ENCODE results near the gene HK3.

HK3 gene

DNA sequence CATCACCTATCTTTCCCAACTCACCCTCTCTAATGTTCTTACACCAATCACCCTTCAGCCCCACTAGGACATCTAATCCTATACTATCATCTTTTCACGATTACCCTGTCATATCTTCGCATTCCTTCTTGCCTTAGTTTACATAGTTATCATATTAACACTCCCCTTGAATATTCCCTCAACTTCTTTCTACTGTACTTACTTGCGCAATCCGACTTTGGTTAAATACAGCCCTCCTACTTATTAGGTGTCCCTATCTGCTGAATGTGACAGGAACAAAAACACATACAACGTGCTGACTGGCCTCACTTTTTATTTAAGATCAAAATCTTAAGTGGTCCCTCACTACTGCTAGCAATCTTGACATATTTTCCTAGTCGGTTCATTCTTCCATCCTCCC lies 19.5 kb upstream of the HK3 start:
- Histone ChIP-seq H3K27me3 (ENCODE audit: insufficient read depth, low read length, poor library complexity) (no peaks in the 10 kb centered on the region), H3K4me1 (ENCODE audit: insufficient read depth, low read length) (no peaks in the 10 kb centered on the region), H3K79me2 (ENCODE audit: insufficient read depth, low read length) (no peaks in the 10 kb centered on the region), H3K9me3 (ENCODE audit: insufficient read depth, low read length, severe bottlenecking) (no peaks in the 10 kb centered on the region), H3K27ac (ENCODE audit: low read length) (no peak overlapping the region), H3K9ac (ENCODE audit: low read depth, low read length) (no peak overlapping the region), H3K4me2 (ENCODE audit: insufficient read depth, low read length) (no peak overlapping the region), H4K20me1 (ENCODE audit: insufficient read depth, low read length) (peaks cover 16% of the 10 kb centered on the region), H2AFZ (ENCODE audit: low read depth, low read length) (no peak overlapping the region), H3K36me3 (ENCODE audit: insufficient read depth, low read length) (peaks cover 71% of the 10 kb centered on the region; the same call in 1 of the 2 replicates), H3K4me3 (ENCODE audit: low read depth in 1 of 2, low read length in 2 of 2) (no peak overlapping the region)
- no peak for ATAC-seq (ENCODE audit: insufficient read depth, low read depth)
- DNase-seq = no peak
- no peak for TF ChIP-seq EZH2 (IDR thresholded peaks at IDR 0.05; ENCODE audit: borderline replicate concordance, low read depth, low read length, severe bottlenecking)
- TF ChIP-seq, protein P1, sequence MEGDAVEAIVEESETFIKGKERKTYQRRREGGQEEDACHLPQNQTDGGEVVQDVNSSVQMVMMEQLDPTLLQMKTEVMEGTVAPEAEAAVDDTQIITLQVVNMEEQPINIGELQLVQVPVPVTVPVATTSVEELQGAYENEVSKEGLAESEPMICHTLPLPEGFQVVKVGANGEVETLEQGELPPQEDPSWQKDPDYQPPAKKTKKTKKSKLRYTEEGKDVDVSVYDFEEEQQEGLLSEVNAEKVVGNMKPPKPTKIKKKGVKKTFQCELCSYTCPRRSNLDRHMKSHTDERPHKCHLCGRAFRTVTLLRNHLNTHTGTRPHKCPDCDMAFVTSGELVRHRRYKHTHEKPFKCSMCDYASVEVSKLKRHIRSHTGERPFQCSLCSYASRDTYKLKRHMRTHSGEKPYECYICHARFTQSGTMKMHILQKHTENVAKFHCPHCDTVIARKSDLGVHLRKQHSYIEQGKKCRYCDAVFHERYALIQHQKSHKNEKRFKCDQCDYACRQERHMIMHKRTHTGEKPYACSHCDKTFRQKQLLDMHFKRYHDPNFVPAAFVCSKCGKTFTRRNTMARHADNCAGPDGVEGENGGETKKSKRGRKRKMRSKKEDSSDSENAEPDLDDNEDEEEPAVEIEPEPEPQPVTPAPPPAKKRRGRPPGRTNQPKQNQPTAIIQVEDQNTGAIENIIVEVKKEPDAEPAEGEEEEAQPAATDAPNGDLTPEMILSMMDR (IDR thresholded peaks at IDR 0.05; ENCODE audit: borderline replicate concordance, extremely low read depth, low read length, poor library complexity, severe bottlenecking) = no peak

DNA sequence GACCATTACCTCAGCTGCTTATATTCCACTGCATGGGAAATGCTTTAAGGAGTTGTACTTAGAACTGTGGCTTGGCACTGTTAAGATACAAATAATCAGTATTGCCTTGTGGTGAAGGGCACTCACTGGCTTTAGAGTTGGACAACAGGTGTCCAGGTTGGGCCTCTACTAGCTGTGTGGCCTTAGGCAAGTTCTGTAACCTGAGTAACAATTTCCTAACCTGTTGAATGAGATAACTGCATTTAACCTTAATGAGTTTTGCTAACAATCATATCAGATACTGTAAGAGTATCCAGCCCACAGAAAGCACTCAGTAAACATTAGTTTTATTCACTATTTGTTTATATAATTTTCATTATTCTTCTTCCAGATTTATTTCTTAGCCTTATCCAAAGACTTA lies 17.2 kb upstream of the HK3 start:
- TF ChIP-seq, protein P1 (IDR thresholded peaks at IDR 0.05; ENCODE audit: borderline replicate concordance, extremely low read depth, low read length, poor library complexity, severe bottlenecking) = no peak
- no peak for TF ChIP-seq EZH2 (IDR thresholded peaks at IDR 0.05; ENCODE audit: borderline replicate concordance, low read depth, low read length, severe bottlenecking)
- H3K9ac ChIP-seq (ENCODE audit: low read depth, low read length) = no peak overlapping the region
- DNase-seq = no peak
- H3K36me3 ChIP-seq (ENCODE audit: insufficient read depth, low read length) = peaks cover 60% of the 10 kb centered on the region
- no peaks in the 10 kb centered on the region for H3K27me3 ChIP-seq (ENCODE audit: insufficient read depth, low read length, poor library complexity)
- no peaks in the 10 kb centered on the region for H3K4me1 ChIP-seq (ENCODE audit: insufficient read depth, low read length)
- no peak overlapping the region for H3K4me2 ChIP-seq (ENCODE audit: insufficient read depth, low read length)
- H3K9me3 ChIP-seq (ENCODE audit: insufficient read depth, low read length, severe bottlenecking) = no peaks in the 10 kb centered on the region
- H3K79me2 ChIP-seq (ENCODE audit: insufficient read depth, low read length) = no peaks in the 10 kb centered on the region
- H2AFZ ChIP-seq (ENCODE audit: low read depth, low read length) = no peak overlapping the region
- H3K27ac ChIP-seq (ENCODE audit: low read length) = no peak overlapping the region
- H4K20me1 ChIP-seq (ENCODE audit: insufficient read depth, low read length) = peaks cover 14% of the 10 kb centered on the region
- no peak for ATAC-seq (ENCODE audit: insufficient read depth, low read depth)
- no peak overlapping the region for H3K4me3 ChIP-seq (ENCODE audit: low read depth in 1 of 2, low read length in 2 of 2)

DNA sequence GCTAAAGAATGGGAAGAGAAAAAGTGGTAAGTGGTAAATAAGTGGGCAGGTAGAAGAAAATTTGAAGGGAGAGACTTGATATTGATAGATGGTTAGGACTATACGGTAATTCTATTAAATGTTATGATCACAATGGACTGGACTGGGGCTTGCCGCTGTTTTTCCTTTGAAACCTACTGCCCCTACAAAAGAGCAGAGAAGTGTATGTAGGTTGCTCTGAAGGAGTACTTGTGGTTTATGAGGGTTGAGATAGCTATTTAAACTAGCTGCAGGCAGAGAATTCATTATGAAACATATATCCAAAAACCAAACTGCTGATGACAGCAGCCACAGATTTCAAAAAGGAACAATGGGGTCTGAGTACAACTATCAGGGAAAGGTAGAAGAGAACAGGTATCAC lies 16.8 kb upstream of the HK3 start:
- H3K4me2 ChIP-seq (ENCODE audit: insufficient read depth, low read length) = no peak overlapping the region
- DNase-seq (no peak), ATAC-seq (ENCODE audit: insufficient read depth, low read depth) (no peak)
- H3K4me3 ChIP-seq (ENCODE audit: low read depth in 1 of 2, low read length in 2 of 2) = no peak overlapping the region
- peaks cover 58% of the 10 kb centered on the region for H3K36me3 ChIP-seq (ENCODE audit: insufficient read depth, low read length)
- H3K9ac ChIP-seq (ENCODE audit: low read depth, low read length) = no peak overlapping the region
- H3K27me3 ChIP-seq (ENCODE audit: insufficient read depth, low read length, poor library complexity) = no peaks in the 10 kb centered on the region
- H2AFZ ChIP-seq (ENCODE audit: low read depth, low read length) = no peak overlapping the region
- TF ChIP-seq, protein P1 (IDR thresholded peaks at IDR 0.05; ENCODE audit: borderline replicate concordance, extremely low read depth, low read length, poor library complexity, severe bottlenecking) = no peak
- no peak for TF ChIP-seq EZH2 (IDR thresholded peaks at IDR 0.05; ENCODE audit: borderline replicate concordance, low read depth, low read length, severe bottlenecking)
- no peaks in the 10 kb centered on the region for H3K9me3 ChIP-seq (ENCODE audit: insufficient read depth, low read length, severe bottlenecking)
- peaks cover 14% of the 10 kb centered on the region for H4K20me1 ChIP-seq (ENCODE audit: insufficient read depth, low read length)
- H3K27ac ChIP-seq (ENCODE audit: low read length) = no peak overlapping the region
- no peaks in the 10 kb centered on the region for H3K4me1 ChIP-seq (ENCODE audit: insufficient read depth, low read length)
- no peaks in the 10 kb centered on the region for H3K79me2 ChIP-seq (ENCODE audit: insufficient read depth, low read length)

DNA sequence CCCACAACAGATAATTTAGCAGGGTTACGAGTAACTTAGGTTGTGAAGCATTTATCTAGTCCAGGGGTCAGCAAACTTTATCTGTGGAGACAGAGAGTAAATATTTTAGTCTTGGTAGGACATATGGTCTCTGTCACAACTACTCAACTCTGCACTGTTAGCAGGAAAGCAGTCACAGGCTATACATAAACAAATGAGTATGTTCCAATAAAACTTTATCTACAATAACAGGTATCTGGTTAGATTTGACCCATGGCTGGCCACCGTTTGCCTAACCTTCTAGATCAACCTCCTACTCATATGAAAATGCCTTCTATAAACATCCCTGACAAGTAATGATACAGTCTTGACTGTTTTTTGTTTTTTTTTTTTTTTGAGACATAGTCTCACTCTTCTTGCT lies 13.0 kb upstream of the HK3 start:
- H3K9ac ChIP-seq (ENCODE audit: low read depth, low read length) = no peak overlapping the region
- TF ChIP-seq EZH2 (IDR thresholded peaks at IDR 0.05; ENCODE audit: borderline replicate concordance, low read depth, low read length, severe bottlenecking) = no peak
- TF ChIP-seq, protein P1 (IDR thresholded peaks at IDR 0.05; ENCODE audit: borderline replicate concordance, extremely low read depth, low read length, poor library complexity, severe bottlenecking) = no peak
- peaks cover 14% of the 10 kb centered on the region for H4K20me1 ChIP-seq (ENCODE audit: insufficient read depth, low read length)
- peaks cover 68% of the 10 kb centered on the region for H3K36me3 ChIP-seq (ENCODE audit: insufficient read depth, low read length)
- no peak overlapping the region for H3K4me3 ChIP-seq (ENCODE audit: low read depth in 1 of 2, low read length in 2 of 2)
- H3K27ac ChIP-seq (ENCODE audit: low read length) = no peak overlapping the region
- no peaks in the 10 kb centered on the region for H3K9me3 ChIP-seq (ENCODE audit: insufficient read depth, low read length, severe bottlenecking)
- H3K4me2 ChIP-seq (ENCODE audit: insufficient read depth, low read length) = no peak overlapping the region
- no peak for ATAC-seq (ENCODE audit: insufficient read depth, low read depth)
- no peak overlapping the region for H2AFZ ChIP-seq (ENCODE audit: low read depth, low read length)
- no peaks in the 10 kb centered on the region for H3K4me1 ChIP-seq (ENCODE audit: insufficient read depth, low read length)
- H3K27me3 ChIP-seq (ENCODE audit: insufficient read depth, low read length, poor library complexity) = no peaks in the 10 kb centered on the region
- no peaks in the 10 kb centered on the region for H3K79me2 ChIP-seq (ENCODE audit: insufficient read depth, low read length)
- DNase-seq = no peak

Measured in DND-41 (cell line).